Testis (tissue), 3 donors: ENCODE data around the gene PPM1H. TPM values are rescaled to one million over a fixed set of nuclear protein-coding genes. Genes with fewer than 3 reads are reported as not detected.

Source experiments
- DNase-seq: peaks from one replicate; pipeline ENCODE4 v3.0.0-alpha.2; 2019
- H3K27ac ChIP-seq, 2 donors: fragments of 200-600 bp; sonication (generic); one replicate each; pipeline ENCODE4 v1.5.1; 2019
- H3K27me3 ChIP-seq: fragments of 200-600 bp; sonication (generic); one replicate; pipeline ENCODE4 v1.5.1; 2019
- H3K36me3 ChIP-seq: fragments of 200-600 bp; sonication (generic); one replicate; pipeline ENCODE4 v1.5.1; 2017; ENCODE audit warnings: low read depth; ENCODE audit errors: missing control alignments
- H3K4me1 ChIP-seq: fragments of 200-600 bp; sonication (generic); one replicate; pipeline ENCODE4 v1.5.1; 2019
- H3K4me3 ChIP-seq, 2 donors: fragments of 200-600 bp; sonication (generic); one replicate each; pipeline ENCODE4 v1.5.1; 2017 to 2019
- H3K9me3 ChIP-seq: fragments of 200-600 bp; sonication (generic); one replicate; pipeline ENCODE4 v1.5.1; 2017
- POLR2A ChIP-seq: fragments of 450-650 bp; IDR thresholded peaks from one replicate; pipeline ENCODE4 v1.6.1; 2017; ENCODE audit warnings: antibody characterized with exemption, mild to moderate bottlenecking, moderate library complexity
- WGBS, 2 donors: methylation state at CpG; one replicate each; pipeline ENCODE4 v1.1.5; 2018; 5-methylcytosine and 5-hydroxymethylcytosine counted together
- intact Hi-C: fragments of 100-400 bp; cut with DNase I; formaldehyde crosslinking; loops from one replicate; pipeline ENCODE4 v1.15.1; 2023; ENCODE audit warnings: low total_unique reads
- polyA plus RNA-seq: library from polyadenylated mRNA; stranded (reverse); fragments of 350-450 nt; fragmentation: Illumina TruSeq; extraction: RNeasy Lipid Tissue Mini Kit (QIAGEN cat#74804); gene quantifications from one replicate; pipeline ENCODE4 v1.2.3, GENCODE V29; 2014; ENCODE audit warnings: low read depth, low replicate concordance; ENCODE audit not compliant: insufficient read depth
- total RNA-seq, 2 donors: library from RNA; depleted of rRNA; stranded (reverse); fragments of >200 nt; gene quantifications; one replicate each; pipeline ENCODE4 v1.2.3, GENCODE V29; 2016
- TF ChIP-seq, protein P1 (sequence below), 3 experiments: fragments of 450-650 bp in 2 of 3; fragments of 200-600 bp in 1 of 3; sonication (generic) in 1 of 3; IDR thresholded peaks; one replicate each; pipeline ENCODE4 v1.5.1; 2016 to 2019; ENCODE audit warnings: antibody characterized with exemption in 3 of 3, mild to moderate bottlenecking in 2 of 3, moderate library complexity in 1 of 3

Gene PPM1H
- total and polyA plus RNA-seq, 3 donors from 2014 or later = 2.5 to 9.1 (median 2.7) TPM

DNA sequence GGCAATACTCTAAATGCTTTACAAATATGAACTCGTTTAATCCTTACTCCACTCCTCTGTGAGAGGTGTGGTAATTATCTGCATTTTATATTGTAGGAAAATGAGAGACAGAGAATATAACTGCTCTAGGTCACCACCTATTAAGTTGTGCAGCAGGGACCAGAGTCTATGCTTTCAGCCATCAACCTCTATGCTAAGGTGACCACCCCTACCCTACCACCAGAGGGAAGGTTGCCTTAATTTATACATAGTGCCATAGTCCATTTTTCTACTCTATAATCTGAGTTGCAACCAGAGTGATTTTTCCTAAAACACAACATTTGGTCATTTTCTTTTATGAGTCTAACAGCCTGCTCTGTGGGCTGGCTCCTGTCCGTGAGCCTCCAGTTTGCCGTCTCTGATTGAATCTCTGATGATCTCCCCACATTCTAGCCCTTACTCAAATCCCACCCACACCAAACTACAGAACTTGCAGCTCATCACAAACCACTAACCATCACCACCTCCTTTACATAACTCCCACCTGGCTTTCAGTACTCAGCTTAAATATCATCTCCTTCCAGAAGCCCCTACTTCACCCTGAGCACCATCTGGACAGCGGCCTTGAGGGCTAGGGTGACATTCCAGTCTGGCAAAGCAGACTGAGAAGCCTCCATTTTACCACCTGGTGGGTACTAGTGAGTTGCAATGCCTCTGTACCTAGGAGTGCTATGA lies 126.6 kb downstream of the PPM1H start:
- no peak for TF ChIP-seq POLR2A
- TF ChIP-seq, protein P1, sequence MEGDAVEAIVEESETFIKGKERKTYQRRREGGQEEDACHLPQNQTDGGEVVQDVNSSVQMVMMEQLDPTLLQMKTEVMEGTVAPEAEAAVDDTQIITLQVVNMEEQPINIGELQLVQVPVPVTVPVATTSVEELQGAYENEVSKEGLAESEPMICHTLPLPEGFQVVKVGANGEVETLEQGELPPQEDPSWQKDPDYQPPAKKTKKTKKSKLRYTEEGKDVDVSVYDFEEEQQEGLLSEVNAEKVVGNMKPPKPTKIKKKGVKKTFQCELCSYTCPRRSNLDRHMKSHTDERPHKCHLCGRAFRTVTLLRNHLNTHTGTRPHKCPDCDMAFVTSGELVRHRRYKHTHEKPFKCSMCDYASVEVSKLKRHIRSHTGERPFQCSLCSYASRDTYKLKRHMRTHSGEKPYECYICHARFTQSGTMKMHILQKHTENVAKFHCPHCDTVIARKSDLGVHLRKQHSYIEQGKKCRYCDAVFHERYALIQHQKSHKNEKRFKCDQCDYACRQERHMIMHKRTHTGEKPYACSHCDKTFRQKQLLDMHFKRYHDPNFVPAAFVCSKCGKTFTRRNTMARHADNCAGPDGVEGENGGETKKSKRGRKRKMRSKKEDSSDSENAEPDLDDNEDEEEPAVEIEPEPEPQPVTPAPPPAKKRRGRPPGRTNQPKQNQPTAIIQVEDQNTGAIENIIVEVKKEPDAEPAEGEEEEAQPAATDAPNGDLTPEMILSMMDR (IDR thresholded peaks at IDR 0.05) = no peak
- 93 to 94% methylated on average over 4 of the region's 4 CpGs for WGBS, 2 donors
- intact Hi-C loops = no loop called here
- Histone ChIP-seq H3K4me3 (no peak overlapping the region), H3K9me3 (no peaks in the 10 kb centered on the region), H3K36me3 (no peaks in the 10 kb centered on the region), H3K4me1 (no peaks in the 10 kb centered on the region), H3K27ac (no peak overlapping the region), H3K27me3 (no peaks in the 10 kb centered on the region)
- DNase-seq = no peak

DNA sequence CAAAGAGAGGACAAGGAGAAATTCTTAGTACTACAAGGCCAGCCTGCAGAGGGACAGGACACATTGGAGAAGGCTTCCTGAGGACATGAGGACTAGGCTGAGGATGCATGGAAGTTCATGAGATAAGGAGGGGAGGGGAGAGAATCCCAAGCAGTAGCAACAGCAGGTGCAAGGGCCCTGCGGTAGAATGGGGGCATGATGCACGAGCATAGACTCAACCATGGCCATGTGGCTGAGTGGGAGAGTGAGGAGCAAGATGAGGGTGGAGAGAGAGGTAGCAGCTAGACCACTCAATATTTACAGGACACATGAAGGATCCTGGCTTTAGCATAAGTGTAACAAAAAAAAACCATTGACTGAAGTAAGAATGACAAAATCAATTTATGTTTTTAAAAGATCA lies 128.1 kb downstream of the PPM1H start:
- no peak for DNase-seq
- no peaks in the 10 kb centered on the region for H3K9me3 ChIP-seq
- no peak overlapping the region for H3K4me3 ChIP-seq
- H3K27me3 ChIP-seq = no peaks in the 10 kb centered on the region
- intact Hi-C loops = no loop called here
- no peak overlapping the region for H3K27ac ChIP-seq
- H3K36me3 ChIP-seq = no peaks in the 10 kb centered on the region
- TF ChIP-seq, protein P1 (IDR thresholded peaks at IDR 0.05) = no peak
- 56 to 91% methylated on average over 2 of the region's 2 CpGs for WGBS, 2 donors
- no peaks in the 10 kb centered on the region for H3K4me1 ChIP-seq

DNA sequence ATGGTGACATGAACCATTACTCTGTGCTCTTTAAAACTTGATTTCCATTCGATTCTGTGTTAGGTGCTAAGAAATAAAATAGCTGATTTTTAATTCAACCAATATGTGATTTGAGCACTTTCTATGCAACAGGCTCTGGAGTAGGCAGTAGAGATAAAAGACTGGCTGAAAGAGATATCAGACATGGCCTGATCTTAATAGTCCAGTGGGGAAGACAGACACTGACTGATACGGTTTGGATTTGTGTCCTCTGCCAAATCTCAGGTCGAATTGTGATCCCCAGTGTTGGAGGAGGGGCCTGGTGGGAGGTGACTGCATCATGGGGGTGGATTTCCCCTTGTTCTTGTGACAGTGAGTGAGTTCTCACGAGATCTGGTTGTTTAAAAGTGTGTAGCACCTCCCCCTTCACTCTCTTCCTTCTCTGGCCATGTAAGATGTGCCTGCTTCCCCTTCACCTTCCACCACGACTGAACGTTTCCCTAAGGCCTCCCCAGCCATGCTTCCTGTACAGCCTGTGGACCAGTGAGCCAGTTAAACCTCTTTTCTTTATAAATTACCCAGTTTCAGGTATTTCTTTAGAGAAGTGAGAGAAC lies 128.6 kb downstream of the PPM1H start:
- Histone ChIP-seq H3K4me3 (no peak overlapping the region), H3K9me3 (no peaks in the 10 kb centered on the region), H3K27me3 (no peaks in the 10 kb centered on the region), H3K4me1 (no peaks in the 10 kb centered on the region), H3K27ac (no peak overlapping the region), H3K36me3 (no peaks in the 10 kb centered on the region)
- TF ChIP-seq, protein P1 (IDR thresholded peaks at IDR 0.05) = no peak
- TF ChIP-seq POLR2A = no peak
- no peak for DNase-seq
- intact Hi-C loops = no loop called here
- 79 to 82% methylated on average over 6 of the region's 6 CpGs for WGBS, 2 donors

DNA sequence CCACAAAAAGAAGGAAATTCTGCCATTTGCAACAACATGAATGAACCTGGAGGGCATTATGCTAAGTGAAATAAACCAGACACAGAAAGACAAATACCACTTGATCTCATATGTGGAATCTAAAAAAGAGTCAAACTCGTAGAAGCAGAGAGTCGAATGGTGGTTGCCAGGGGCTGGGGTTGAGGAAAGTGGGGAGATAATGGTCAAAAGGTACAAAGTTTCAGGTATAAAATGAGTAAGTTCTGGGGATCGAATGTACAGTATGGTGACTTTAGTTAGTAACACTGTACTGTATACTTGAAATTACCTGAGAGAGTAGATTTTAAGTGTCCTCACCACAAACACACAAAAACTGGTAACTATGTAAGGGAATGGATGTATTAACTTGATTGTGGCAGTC lies 129.4 kb downstream of the PPM1H start:
- Histone ChIP-seq H3K36me3 (no peaks in the 10 kb centered on the region), H3K27ac (no peak overlapping the region), H3K9me3 (no peaks in the 10 kb centered on the region), H3K4me1 (no peaks in the 10 kb centered on the region), H3K27me3 (no peaks in the 10 kb centered on the region), H3K4me3 (no peak overlapping the region)
- TF ChIP-seq POLR2A = no peak
- TF ChIP-seq, protein P1 (IDR thresholded peaks at IDR 0.05) = no peak
- WGBS, 2 donors = 89 to 96% methylated on average over 3 of the region's 3 CpGs
- no peak for DNase-seq
- intact Hi-C loops = no loop called here

DNA sequence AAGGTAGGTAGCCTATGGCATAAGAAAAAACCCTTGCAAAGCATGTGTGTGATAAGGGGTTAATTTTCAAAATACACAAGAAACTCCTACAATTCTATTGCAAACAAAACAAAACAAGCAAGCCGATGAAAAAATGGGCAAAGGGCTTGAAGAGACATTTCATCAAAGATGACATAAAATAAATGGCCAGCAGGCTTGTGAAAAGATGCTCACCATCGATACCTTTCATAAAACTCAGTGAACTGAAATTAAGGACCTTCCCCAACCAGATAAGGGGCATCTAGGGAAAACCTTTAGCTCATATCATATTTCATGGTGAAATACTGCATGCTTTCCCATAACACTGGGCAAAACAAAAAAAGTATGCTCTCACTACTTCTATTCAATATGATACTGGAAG lies 131.2 kb downstream of the PPM1H start:
- H3K27ac ChIP-seq = no peak overlapping the region
- H3K9me3 ChIP-seq = no peaks in the 10 kb centered on the region
- DNase-seq = no peak
- intact Hi-C loops = loop anchor here (5.0 kb wide), 1 partner anchor 361 kb away; no protein-coding TSS in a partner anchor
- no peak overlapping the region for H3K4me3 ChIP-seq
- H3K4me1 ChIP-seq = no peaks in the 10 kb centered on the region
- no peaks in the 10 kb centered on the region for H3K27me3 ChIP-seq
- TF ChIP-seq POLR2A = no peak
- TF ChIP-seq, protein P1 (IDR thresholded peaks at IDR 0.05) = no peak
- H3K36me3 ChIP-seq = no peaks in the 10 kb centered on the region
- WGBS, 2 donors = 71 to 84% methylated on average over 2 of the region's 2 CpGs
